H1 (cell line): ENCODE results near the gene PCBD1. TPM values are rescaled to one million over a fixed set of nuclear protein-coding genes. Genes with fewer than 3 reads are reported as not detected.

Source experiments
- MAFK ChIP-seq: IDR thresholded peaks from 2 replicates; pipeline ENCODE4 v1.6.1; 2012; ENCODE audit warnings: low read depth, mild to moderate bottlenecking, improper control_type of control experiment, low read length
- polyA plus RNA-seq, 7 experiments: library from polyadenylated mRNA; depleted of rRNA in 3 of 7; stranded (reverse) in 5 of 7; unstranded in 2 of 7; fragments of >200 nt in 5 of 7; fragments of 200-250 nt in 2 of 7; gene quantifications; 1 replicate in 5 of 7; 2 replicates in 1 of 7; 4 replicates in 1 of 7; pipeline versions ENCODE4 v1.2.1 to v1.2.3, GENCODE V29; 2011 to 2013; ENCODE audit warnings: missing spikeins in 2 of 7, mixed read lengths in 2 of 7
- total RNA-seq: library from RNA; stranded (reverse); fragmentation: NEBNext Ultra II Directional; extraction: Animal tissue kit (Norgen Biotek cat#: 25700); gene quantifications from 2 replicates; pipeline ENCODE4 v1.2.1, GENCODE V29; 2021

Gene PCBD1
- total and polyA plus RNA-seq, 2 of the 8 experiments (the other 6 are each of a cell fraction or from before 2014, with no cell fraction given), result 46.5 to 55.0 TPM

DNA sequence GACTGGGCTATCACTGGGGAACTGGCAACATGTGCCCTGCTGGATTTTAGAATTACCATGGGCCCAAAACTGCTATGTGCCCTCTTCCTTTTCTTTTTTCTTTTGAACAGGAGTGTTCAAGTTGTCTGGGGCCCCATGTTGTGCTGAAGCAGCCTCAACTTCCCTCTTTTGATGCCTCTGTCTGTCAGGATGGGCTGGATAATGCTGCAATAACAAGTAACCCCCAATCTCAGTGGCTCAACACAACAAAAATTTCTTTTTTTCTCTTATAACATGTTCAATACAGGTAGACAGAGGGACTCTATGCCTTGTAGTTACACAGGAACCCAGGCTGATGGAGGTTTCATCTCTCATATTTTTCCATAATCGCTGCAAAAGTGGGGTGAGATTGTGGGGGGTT lies 8.2 kb upstream of the PCBD1 start (continued):
- no peak for TF ChIP-seq MAFK
